SK-N-SH (cell line): ENCODE measurements around the gene AKT1S1. TPM values are rescaled to one million over a fixed set of nuclear protein-coding genes. Genes with fewer than 3 reads are reported as not detected.

Experiments used
- CTCF ChIA-PET: fragments of 300-600, 350-600 bp; formaldehyde crosslinking; extraction: SDS; loops from one replicate; lab custom pipeline; 2021; lab: Yijun Ruan, JAX
- POLR2A ChIA-PET: fragments of 350-600 bp; sonication (Branson Sonifier 250); formaldehyde crosslinking; extraction: SDS; loops from one replicate; lab custom pipeline; 2020; ENCODE audit warnings: antibody characterized with exemption, inconsistent platforms; lab: Yijun Ruan, JAX
- DNase-seq: peaks from one replicate; pipeline ENCODE4 v3.0.0; 2012
- H2AFZ ChIP-seq: fragments of 200-600 bp; sonication (generic); 2 replicates; pipeline ENCODE4 v1.8.1; 2016; ENCODE audit warnings: antibody characterized with exemption, mild to moderate bottlenecking, low read depth
- H3F3A ChIP-seq: fragments of 200-600 bp; sonication (generic); replicated peaks from 2 replicates; pipeline ENCODE3; 2016; ENCODE audit warnings: antibody characterized with exemption, mild to moderate bottlenecking; ENCODE audit not compliant: insufficient read depth
- H3K27ac ChIP-seq, 2 experiments: fragments of 200-500 bp in 1 of 2; fragments of 200-600 bp in 1 of 2; sonication (Bioruptor generic) in 1 of 2; sonication (generic), shearing (Covaris generic) in 1 of 2; 2 replicates each; pipeline versions ENCODE4 v1.5.1 to v1.6.1; 2014 to 2016; ENCODE audit warnings: low read depth in 2 of 2, inconsistent platforms in 1 of 2, low read length in 1 of 2, mild to moderate bottlenecking in 1 of 2, mixed read lengths in 1 of 2
- H3K27me3 ChIP-seq: fragments of 200-600 bp; sonication (generic), shearing (Covaris generic); 2 replicates; pipeline ENCODE4 v1.6.1; 2016; ENCODE audit warnings: mixed run types; ENCODE audit not compliant: insufficient read depth
- H3K36me3 ChIP-seq, 2 experiments: fragments of 200-500 bp in 1 of 2; fragments of 200-600 bp in 1 of 2; sonication (Bioruptor generic) in 1 of 2; sonication (generic) in 1 of 2; replicated peaks in 1 of 2; 2 replicates each; pipeline versions ENCODE3 to v1.5.1; 2014 to 2016; ENCODE audit warnings: low read length in 1 of 2, mild to moderate bottlenecking in 1 of 2; ENCODE audit not compliant: insufficient read depth in 2 of 2, control insufficient read depth in 1 of 2
- H3K4me1 ChIP-seq, 2 experiments: fragments of 200-500 bp in 1 of 2; fragments of 200-600 bp in 1 of 2; sonication (Bioruptor generic) in 1 of 2; sonication (generic), shearing (Covaris generic) in 1 of 2; 2 replicates each; pipeline versions ENCODE4 v1.5.1 to v1.6.1; 2014 to 2016; ENCODE audit warnings: low read depth in 1 of 2, low read length in 1 of 2, mixed run types in 1 of 2; ENCODE audit not compliant: insufficient read depth in 2 of 2, control insufficient read depth in 1 of 2
- H3K4me2 ChIP-seq: fragments of 200-600 bp; sonication (generic), shearing (Covaris generic); 2 replicates; pipeline ENCODE4 v1.6.1; 2017; ENCODE audit warnings: mixed run types
- H3K4me3 ChIP-seq, 2 experiments: fragments of 200-500 bp in 1 of 2; fragments of 200-600 bp in 1 of 2; sonication (Bioruptor generic) in 1 of 2; sonication (generic), shearing (Covaris generic) in 1 of 2; 2 replicates each; pipeline versions ENCODE4 v1.5.1 to v1.8.1; 2014 to 2016; ENCODE audit warnings: low read depth in 2 of 2, inconsistent platforms in 1 of 2, low read length in 1 of 2, mild to moderate bottlenecking in 1 of 2, mixed read lengths in 1 of 2, moderate library complexity in 1 of 2
- H3K79me2 ChIP-seq: fragments of 200-600 bp; sonication (generic); 2 replicates; pipeline ENCODE4 v1.8.1; 2017; ENCODE audit warnings: mild to moderate bottlenecking; ENCODE audit not compliant: insufficient read depth
- H3K9ac ChIP-seq: fragments of 200-600 bp; sonication (generic); 2 replicates; pipeline ENCODE4 v1.6.1; 2017; ENCODE audit warnings: mixed run types
- H3K9me2 ChIP-seq: fragments of 200-600 bp; sonication (generic); 2 replicates; pipeline ENCODE4 v1.6.1; 2017; ENCODE audit warnings: mixed run types
- H3K9me3 ChIP-seq: fragments of 200-600 bp; sonication (generic); 2 replicates; pipeline ENCODE4 v1.6.1; 2017; ENCODE audit warnings: mixed run types, mild to moderate bottlenecking, moderate library complexity
- H4K20me1 ChIP-seq: fragments of 200-600 bp; sonication (generic); 2 replicates; pipeline ENCODE4 v1.6.1; 2017; ENCODE audit warnings: mild to moderate bottlenecking, mixed run types; ENCODE audit not compliant: insufficient read depth
- CHD2 ChIP-seq: fragments of 150-350 bp; IDR thresholded peaks from 2 replicates; pipeline ENCODE4 v1.6.1; 2018; ENCODE audit warnings: low read length; ENCODE audit not compliant: partially characterized antibody
- CTCF ChIP-seq: fragments of 200-600 bp; sonication (generic); IDR thresholded peaks from 2 replicates; pipeline ENCODE4 v1.6.1; 2017; ENCODE audit warnings: antibody characterized with exemption, mild to moderate bottlenecking, moderate library complexity
- EP300 ChIP-seq, 2 experiments: IDR thresholded peaks; 2 replicates each; pipeline versions ENCODE4 v1.4.0 to v1.6.1; 2012; ENCODE audit warnings: borderline replicate concordance in 1 of 2, low read depth in 1 of 2, low read length in 1 of 2
- EZH2phosphoT487 ChIP-seq: fragments of 200-600 bp; sonication (generic); IDR thresholded peaks from 2 replicates; pipeline ENCODE4 v1.6.1; 2017; ENCODE audit warnings: low read depth, mixed run types, mild to moderate bottlenecking, antibody characterized with exemption, moderate library complexity, borderline replicate concordance
- MXI1 ChIP-seq: IDR thresholded peaks from 2 replicates; pipeline ENCODE4 v1.6.1; 2012; ENCODE audit warnings: mild to moderate bottlenecking, low read depth, low read length, improper control_type of control experiment
- NFIC ChIP-seq: IDR thresholded peaks from 2 replicates; pipeline ENCODE4 v1.4.0; 2012; ENCODE audit warnings: borderline replicate concordance
- POLR2AphosphoS5 ChIP-seq: IDR thresholded peaks from 2 replicates; pipeline ENCODE4 v1.6.1; 2012; ENCODE audit warnings: low read depth, low read length
- RAD21 ChIP-seq: IDR thresholded peaks from 2 replicates; pipeline ENCODE4 v1.6.1; 2012; ENCODE audit warnings: mild to moderate bottlenecking, low read length
- RCOR1 ChIP-seq: fragments of 150-350 bp; IDR thresholded peaks from 2 replicates; pipeline ENCODE4 v1.6.1; 2017; ENCODE audit warnings: antibody characterized with exemption, low read length
- RFX5 ChIP-seq: IDR thresholded peaks from 2 replicates; pipeline ENCODE4 v1.6.1; 2012; ENCODE audit warnings: mild to moderate bottlenecking, improper control_type of control experiment, low read length
- SMC3 ChIP-seq: IDR thresholded peaks from 2 replicates; pipeline ENCODE4 v1.6.1; 2012; ENCODE audit warnings: low read depth, low read length, improper control_type of control experiment
- TAF1 ChIP-seq: IDR thresholded peaks from 2 replicates; pipeline ENCODE4 v1.6.1; 2012; ENCODE audit warnings: low read depth, mild to moderate bottlenecking, low read length, moderate library complexity, borderline replicate concordance
- YY1 ChIP-seq: IDR thresholded peaks from 2 replicates; pipeline ENCODE4 v1.4.0; 2012; ENCODE audit warnings: low read depth, mild to moderate bottlenecking
- WGBS: methylation state at CpG from one replicate; pipeline ENCODE4 v1.1.6; 2017; ENCODE audit warnings: low lambda C conversion rate; 5-methylcytosine and 5-hydroxymethylcytosine counted together
- polyA plus RNA-seq, 3 experiments: library from polyadenylated mRNA; depleted of rRNA; stranded (reverse); fragments of >200 nt; gene quantifications; 2 replicates each; pipeline ENCODE4 v1.2.3, GENCODE V29; 2012
- TF ChIP-seq, protein P1 (sequence below): IDR thresholded peaks from 2 replicates; pipeline ENCODE4 v1.4.0; 2012; ENCODE audit warnings: low read depth, borderline replicate concordance

AKT1S1 gene
- polyA plus RNA-seq, 1 of the 3 experiments (the other 2 are of a cell fraction): 63.7 TPM

- Histone ChIP-seq H3K79me2 (no peaks in the 10 kb centered on the region), H3K9me3 (no peaks in the 10 kb centered on the region), H3K4me3 (no peak overlapping the region), H3K9ac (no peak overlapping the region), H3K4me1 (peaks cover 0 to 13% of the 10 kb centered on the region in 2 experiments; a peak in 1 of 4 replicates), H2AFZ (no peak overlapping the region), H3K27ac (no peak overlapping the region), H3K4me2 (no peak overlapping the region), H3K27me3 (no peaks in the 10 kb centered on the region), H3K36me3 (peaks cover 10 to 20% of the 10 kb centered on the region in 2 experiments), H3K9me2 (no peaks in the 10 kb centered on the region), H3F3A (peaks cover 10% of the 10 kb centered on the region), H4K20me1 (no peaks in the 10 kb centered on the region)
- 96% methylated on average over 28 of the region's 54 CpGs for WGBS
- ChIA-PET CTCF (interaction anchor here (1.2 kb wide), 1 partner anchor 10 kb away, joined by 3 read pairs; no protein-coding TSS in a partner anchor), POLR2A (interaction anchor here (0.8 kb wide), 1 partner anchor 11 kb away, joined by 3 read pairs; the partner anchor contains the start of gene AKT1S1)
- no peak for TF ChIP-seq YY1
- no peak for TF ChIP-seq CTCF
- no peak for TF ChIP-seq CHD2
- TF ChIP-seq EZH2phosphoT487: no peak
- no peak for TF ChIP-seq RFX5
- TF ChIP-seq, protein P1, sequence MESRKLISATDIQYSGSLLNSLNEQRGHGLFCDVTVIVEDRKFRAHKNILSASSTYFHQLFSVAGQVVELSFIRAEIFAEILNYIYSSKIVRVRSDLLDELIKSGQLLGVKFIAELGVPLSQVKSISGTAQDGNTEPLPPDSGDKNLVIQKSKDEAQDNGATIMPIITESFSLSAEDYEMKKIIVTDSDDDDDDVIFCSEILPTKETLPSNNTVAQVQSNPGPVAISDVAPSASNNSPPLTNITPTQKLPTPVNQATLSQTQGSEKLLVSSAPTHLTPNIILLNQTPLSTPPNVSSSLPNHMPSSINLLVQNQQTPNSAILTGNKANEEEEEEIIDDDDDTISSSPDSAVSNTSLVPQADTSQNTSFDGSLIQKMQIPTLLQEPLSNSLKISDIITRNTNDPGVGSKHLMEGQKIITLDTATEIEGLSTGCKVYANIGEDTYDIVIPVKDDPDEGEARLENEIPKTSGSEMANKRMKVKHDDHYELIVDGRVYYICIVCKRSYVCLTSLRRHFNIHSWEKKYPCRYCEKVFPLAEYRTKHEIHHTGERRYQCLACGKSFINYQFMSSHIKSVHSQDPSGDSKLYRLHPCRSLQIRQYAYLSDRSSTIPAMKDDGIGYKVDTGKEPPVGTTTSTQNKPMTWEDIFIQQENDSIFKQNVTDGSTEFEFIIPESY: no peak
- no peak for TF ChIP-seq NFIC
- no peak for TF ChIP-seq POLR2AphosphoS5
- TF ChIP-seq MXI1: no peak
- no peak for TF ChIP-seq RAD21
- no peak for TF ChIP-seq TAF1
- TF ChIP-seq EP300 (IDR thresholded peaks at IDR 0.05; ENCODE audit: borderline replicate concordance in 1 of 2, low read depth in 1 of 2, low read length in 1 of 2): no peak
- TF ChIP-seq SMC3: no peak
- no peak for TF ChIP-seq RCOR1
- DNase-seq: no peak
Measured at GRCh38 chr19:49887665-49888509, 10.7 kb upstream of the AKT1S1 start.
